Left kidney (tissue), 8 donors: ENCODE data around the gene PLXNB2. TPM values are rescaled to one million over a fixed set of nuclear protein-coding genes. Genes with fewer than 3 reads are reported as not detected.
A peak's percentile ranks its signal among the peaks of the same experiment; 100 is the strongest.
"Not testable (repeated sequence)": the region's sequence is repeated elsewhere in the genome, so short reads cannot be mapped to it uniquely, and the experiment has no call there.

Source experiments
- DNase-seq: peaks from one replicate; pipeline ENCODE4 v3.0.0-alpha.2; 2013
- long read RNA-seq, 8 donors: transcript quantifications; one replicate each; lab custom pipeline, GENCODE V29; 2026
- polyA plus RNA-seq: library from polyadenylated mRNA; unstranded; fragments of 120-200 nt; gene quantifications from one replicate; pipeline ENCODE4 v1.2.1, GENCODE V29; 2013; ENCODE audit not compliant: insufficient read length

PLXNB2 gene, protein sequence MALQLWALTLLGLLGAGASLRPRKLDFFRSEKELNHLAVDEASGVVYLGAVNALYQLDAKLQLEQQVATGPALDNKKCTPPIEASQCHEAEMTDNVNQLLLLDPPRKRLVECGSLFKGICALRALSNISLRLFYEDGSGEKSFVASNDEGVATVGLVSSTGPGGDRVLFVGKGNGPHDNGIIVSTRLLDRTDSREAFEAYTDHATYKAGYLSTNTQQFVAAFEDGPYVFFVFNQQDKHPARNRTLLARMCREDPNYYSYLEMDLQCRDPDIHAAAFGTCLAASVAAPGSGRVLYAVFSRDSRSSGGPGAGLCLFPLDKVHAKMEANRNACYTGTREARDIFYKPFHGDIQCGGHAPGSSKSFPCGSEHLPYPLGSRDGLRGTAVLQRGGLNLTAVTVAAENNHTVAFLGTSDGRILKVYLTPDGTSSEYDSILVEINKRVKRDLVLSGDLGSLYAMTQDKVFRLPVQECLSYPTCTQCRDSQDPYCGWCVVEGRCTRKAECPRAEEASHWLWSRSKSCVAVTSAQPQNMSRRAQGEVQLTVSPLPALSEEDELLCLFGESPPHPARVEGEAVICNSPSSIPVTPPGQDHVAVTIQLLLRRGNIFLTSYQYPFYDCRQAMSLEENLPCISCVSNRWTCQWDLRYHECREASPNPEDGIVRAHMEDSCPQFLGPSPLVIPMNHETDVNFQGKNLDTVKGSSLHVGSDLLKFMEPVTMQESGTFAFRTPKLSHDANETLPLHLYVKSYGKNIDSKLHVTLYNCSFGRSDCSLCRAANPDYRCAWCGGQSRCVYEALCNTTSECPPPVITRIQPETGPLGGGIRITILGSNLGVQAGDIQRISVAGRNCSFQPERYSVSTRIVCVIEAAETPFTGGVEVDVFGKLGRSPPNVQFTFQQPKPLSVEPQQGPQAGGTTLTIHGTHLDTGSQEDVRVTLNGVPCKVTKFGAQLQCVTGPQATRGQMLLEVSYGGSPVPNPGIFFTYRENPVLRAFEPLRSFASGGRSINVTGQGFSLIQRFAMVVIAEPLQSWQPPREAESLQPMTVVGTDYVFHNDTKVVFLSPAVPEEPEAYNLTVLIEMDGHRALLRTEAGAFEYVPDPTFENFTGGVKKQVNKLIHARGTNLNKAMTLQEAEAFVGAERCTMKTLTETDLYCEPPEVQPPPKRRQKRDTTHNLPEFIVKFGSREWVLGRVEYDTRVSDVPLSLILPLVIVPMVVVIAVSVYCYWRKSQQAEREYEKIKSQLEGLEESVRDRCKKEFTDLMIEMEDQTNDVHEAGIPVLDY (N-terminal part only)
- polyA plus RNA-seq, result 191 TPM
- long read RNA-seq, donor 1, full-length matches to known transcripts, result 16 of 183 reads
- long read RNA-seq, donor 1, partial matches to known transcripts, result 167 of 183 reads
- long read RNA-seq, donor 1, other reads (novel, unspliced or antisense), result 0 of 183 reads
- long read RNA-seq, donor 2, full-length matches to known transcripts, result 5 of 23 reads
- long read RNA-seq, donor 2, partial matches to known transcripts, result 13 of 23 reads
- long read RNA-seq, donor 2, other reads (novel, unspliced or antisense), result 5 of 23 reads
- long read RNA-seq, donor 3, full-length matches to known transcripts, result 10 of 10 reads
- long read RNA-seq, donor 3, partial matches to known transcripts, result 0 of 10 reads
- long read RNA-seq, donor 3, other reads (novel, unspliced or antisense), result 0 of 10 reads
- long read RNA-seq, donor 4, result 0 reads
- long read RNA-seq, donor 5, full-length matches to known transcripts, result 7 of 18 reads
- long read RNA-seq, donor 5, partial matches to known transcripts, result 11 of 18 reads
- long read RNA-seq, donor 5, other reads (novel, unspliced or antisense), result 0 of 18 reads
- long read RNA-seq, donor 6, full-length matches to known transcripts, result 9 of 33 reads
- long read RNA-seq, donor 6, partial matches to known transcripts, result 24 of 33 reads
- long read RNA-seq, donor 6, other reads (novel, unspliced or antisense), result 0 of 33 reads
- long read RNA-seq, donor 7, full-length matches to known transcripts, result 12 of 33 reads
- long read RNA-seq, donor 7, partial matches to known transcripts, result 21 of 33 reads
- long read RNA-seq, donor 7, other reads (novel, unspliced or antisense), result 0 of 33 reads
- long read RNA-seq, donor 8, full-length matches to known transcripts, result 5 of 24 reads
- long read RNA-seq, donor 8, partial matches to known transcripts, result 19 of 24 reads
- long read RNA-seq, donor 8, other reads (novel, unspliced or antisense), result 0 of 24 reads

DNA sequence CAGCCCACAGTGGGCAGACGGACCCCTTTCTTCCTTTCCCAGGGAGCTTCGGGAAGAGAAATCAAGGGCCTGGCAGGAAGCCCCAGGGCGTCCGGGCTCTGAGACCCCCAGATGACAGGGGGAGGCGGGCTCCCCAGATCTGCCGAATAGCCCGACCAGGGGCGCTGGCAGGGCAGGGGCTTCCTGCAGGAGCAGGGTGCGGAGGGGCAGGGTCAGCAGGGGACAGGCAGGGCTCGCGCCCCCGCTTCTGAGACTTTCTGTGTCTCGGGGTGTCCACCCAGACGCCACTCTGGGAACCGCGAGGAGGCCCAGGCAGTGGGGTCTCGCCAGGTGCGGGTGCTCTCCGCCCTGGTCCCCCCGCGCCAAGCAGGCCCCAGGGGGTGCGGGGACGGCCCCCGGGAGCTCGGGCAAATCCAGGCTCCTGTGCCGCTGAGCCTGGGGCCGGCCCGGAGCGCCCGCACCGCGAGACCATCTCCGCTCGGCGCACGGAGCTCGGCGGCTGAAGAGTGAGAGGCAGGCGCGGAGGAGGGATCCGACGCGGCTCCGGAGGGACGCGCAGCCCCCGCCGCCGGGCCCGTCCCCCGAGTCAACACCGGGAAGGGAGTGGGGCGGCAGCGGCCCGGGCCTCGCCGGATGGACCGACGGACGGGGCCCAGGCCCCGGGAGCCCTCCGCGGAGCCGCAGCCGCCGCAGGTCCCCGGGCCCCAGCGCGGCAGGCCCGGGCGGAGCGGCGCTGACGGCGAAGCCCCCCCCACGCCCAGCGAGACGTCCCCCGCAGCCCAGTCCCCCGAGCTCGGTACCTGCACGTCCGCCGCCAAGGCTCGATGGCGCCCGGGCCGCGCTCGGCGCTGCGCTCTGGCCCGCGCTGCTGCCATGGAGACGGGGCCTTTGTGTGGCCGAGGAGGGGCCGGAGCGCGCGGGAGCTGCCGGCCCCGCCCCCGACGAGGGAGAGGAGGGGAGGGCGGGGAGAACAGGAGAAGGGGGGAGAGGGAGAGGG, at the start of gene PLXNB2:
TSS of gene PLXNB2 (minus strand) at position 894 of the 997 bp plus-strand sequence. CDS start 17,062 bp downstream, outside the sequence.
- peak; percentile 88 for DNase-seq

DNA sequence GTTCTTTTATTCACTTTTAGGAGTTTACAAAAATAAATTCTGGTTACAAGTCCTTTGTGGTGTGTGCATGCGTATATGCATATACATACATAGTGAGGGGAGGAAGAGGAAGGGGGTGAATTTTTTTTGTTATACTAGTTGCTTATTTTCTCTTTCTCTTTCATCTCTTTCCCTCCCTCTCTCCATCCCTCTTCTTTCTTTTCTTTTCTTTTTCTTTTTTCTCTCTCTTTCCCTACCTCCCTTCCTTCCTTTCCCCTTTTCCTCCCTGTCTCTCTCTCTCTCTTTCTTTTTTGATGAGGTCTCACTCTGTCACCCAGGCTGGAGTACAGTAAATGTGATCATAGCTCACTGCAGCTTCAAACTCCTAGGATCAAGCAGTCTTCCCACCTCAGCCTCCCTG, 49.8 kb upstream of the PLXNB2 start:
- DNase-seq, result no peak

DNA sequence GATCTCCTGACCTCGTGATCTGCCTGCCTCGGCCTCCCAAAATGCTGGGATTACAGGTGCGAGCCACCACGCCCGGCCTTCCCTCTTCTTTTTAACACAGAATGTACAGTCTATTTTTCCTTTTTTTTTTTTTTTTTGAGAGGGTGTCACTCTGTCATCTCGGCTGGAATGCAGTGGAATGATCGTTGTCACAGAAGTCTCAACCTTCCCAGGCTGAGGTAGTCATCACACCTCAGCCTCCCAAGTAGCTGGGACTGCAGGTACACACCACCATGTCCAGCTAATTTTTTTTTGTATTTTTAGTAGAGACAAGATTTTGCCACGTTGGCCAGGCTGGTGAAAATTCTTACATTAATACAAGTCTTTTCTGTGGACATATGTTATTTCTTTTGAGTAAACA, 48.7 kb upstream of the PLXNB2 start:
- no peak for DNase-seq

DNA sequence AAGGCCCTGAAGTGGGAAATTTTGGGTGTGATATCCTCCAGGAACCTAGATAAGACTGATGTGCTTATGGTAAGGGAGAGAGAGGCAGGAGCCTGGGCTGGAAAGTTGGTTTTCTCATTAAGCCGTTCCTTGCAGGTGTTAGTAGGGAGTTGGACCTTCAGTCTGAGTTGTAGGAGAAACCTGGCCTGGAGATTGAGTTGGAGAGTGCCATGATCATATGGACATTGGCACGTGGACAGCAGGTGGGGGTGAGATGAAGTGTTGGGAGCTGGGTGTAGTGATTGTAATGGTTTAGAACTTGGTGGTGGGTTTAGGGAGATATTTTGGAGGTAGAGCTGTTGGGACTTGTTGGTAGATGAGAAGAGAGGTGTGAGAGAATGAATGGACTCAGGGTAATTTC, 40.6 kb upstream of the PLXNB2 start:
- no peak for DNase-seq

DNA sequence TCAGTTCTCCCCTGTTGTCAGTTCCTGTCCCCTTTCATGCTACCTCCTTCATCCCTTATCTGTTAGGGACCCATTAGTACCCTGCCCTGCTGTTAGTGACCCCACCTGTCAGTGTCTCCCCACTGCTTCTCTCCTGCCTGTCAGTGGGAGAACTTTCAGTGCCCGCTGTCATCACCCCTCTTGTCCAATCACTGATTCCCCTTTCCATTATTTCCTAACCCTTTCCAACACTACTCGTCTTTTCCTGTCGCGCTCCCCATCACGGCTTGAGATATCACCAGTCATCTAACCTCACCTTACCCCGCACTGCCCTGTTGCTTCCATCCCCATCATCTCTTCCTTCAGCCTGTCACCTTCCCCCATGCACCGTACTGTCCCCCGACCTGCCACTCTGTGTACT, 39.7 kb upstream of the PLXNB2 start:
- DNase-seq, result no peak

DNA sequence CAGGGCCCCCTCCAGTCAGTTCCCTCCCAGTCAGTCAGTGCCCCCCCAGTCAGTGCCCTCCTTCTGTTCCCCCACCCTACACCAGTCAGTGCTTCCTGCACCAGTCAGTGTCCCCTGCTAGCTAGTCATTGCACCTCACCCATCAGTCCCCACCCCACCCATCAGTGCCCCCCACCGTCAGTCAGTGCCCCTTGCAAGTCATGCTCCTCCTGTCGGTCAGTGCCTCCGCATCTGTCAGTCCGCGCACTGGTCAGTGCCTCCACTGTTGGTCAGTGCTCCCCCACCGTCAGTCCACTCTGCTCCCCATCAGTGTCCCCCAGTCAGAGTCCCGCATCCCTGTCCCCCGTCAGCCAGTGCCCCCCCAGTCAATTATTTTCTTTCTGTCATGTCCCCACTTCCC, 39.0 kb upstream of the PLXNB2 start:
- DNase-seq, result no peak

DNA sequence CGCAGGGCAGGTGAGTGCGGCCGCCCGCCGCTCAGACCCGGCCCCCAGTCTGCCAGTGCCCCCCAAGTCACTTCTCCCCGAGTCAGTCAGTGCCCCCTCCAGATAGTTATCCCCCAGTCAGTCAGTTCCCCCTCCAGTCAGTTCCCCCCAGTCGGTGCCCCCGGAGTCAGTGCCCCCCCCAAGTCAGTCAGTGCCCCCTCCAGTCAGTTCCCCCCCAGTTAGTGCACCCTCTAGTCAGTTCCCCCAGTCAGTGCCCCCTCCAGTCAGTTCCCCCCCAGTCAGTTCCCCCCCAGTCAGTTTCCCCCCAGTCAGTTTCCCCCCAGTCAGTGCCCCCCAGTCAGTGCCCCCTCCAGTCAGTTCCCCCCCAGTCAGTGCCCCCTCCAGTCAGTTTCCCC, 36.1 kb upstream of the PLXNB2 start:
- DNase-seq, result no peak

DNA sequence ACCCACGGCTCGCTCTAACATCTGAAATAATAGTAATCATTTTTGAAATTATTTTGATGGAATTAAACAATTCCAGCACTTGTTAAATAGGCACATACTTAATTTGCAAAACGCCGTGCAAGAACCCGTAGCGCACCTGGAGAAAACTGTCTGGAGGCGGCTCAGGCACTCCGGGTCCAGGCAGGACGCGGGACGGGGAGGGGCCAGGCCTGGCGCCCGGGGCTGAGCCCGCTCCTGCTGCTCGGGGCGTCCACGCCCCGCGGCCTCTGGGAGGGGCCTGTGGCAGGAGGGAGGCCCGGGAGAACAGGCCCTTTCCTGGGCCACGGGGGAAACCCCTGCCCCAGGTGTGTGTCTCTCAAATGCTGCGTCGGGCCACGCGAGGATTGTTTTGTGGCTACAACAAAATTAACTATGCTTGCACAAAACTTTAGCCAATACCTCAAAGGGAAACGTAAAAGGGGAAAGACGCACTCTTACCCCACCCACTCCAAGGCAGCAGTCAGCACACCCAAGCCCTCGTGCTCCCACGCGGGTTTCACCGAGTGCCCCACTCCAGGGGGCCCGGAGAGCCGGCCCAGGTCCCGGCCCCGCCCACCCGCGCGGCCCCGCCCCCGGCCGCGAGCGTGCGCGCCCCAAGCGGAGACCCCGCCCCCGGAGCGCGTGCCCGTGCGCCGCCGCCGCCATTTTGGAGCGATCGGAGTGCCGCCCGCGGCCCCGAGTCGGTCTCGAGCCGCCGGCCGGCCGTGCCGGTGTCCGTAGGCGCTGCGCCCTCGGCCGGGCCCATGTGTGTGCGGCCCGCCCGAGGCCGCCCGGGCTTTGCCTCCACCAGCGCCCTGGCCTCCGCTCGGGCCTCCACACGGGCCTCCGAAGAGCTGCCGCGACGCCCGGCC, 35.5 kb upstream of the PLXNB2 start, which contains the start of gene PPP6R2:
TSS of gene PPP6R2 (plus strand) at position 677 of the 890 bp plus-strand sequence. CDS start 50,582 bp downstream, outside the sequence.
- peak; percentile 66 for DNase-seq

DNA sequence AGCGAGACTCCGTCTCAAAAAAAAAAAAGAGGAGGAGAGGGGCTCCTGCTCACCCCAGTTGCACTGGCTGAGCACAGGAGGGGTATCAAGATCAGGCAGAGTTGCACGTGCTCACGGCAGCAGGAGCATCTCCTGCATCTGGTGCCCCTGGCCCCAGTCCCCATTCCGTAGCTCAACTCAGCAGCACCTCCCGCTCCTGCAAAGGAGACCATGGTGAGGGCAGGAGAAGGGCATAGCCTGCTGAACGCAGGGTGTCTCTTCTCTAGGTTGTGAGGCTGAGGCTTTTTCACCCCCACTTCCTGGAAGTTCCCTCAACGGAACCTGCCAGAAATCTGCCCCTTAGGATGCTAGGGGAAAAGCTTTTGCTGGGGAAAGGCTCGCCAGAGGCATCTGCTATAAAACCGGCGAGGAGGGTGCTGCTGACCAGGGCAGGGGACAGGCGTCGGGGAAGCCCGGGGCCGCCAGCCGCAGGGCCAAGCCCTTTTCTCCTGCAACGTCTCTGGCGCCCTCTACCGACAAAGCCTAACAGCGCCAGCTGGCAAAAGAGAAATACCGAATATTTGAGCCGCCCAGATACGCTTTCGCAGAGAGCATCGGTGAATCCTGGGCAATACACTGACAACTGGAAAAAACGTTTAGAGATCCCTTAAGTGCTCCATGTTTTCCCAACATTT, 34.7 kb upstream of the PLXNB2 start:
- DNase-seq, result peak; percentile 88

DNA sequence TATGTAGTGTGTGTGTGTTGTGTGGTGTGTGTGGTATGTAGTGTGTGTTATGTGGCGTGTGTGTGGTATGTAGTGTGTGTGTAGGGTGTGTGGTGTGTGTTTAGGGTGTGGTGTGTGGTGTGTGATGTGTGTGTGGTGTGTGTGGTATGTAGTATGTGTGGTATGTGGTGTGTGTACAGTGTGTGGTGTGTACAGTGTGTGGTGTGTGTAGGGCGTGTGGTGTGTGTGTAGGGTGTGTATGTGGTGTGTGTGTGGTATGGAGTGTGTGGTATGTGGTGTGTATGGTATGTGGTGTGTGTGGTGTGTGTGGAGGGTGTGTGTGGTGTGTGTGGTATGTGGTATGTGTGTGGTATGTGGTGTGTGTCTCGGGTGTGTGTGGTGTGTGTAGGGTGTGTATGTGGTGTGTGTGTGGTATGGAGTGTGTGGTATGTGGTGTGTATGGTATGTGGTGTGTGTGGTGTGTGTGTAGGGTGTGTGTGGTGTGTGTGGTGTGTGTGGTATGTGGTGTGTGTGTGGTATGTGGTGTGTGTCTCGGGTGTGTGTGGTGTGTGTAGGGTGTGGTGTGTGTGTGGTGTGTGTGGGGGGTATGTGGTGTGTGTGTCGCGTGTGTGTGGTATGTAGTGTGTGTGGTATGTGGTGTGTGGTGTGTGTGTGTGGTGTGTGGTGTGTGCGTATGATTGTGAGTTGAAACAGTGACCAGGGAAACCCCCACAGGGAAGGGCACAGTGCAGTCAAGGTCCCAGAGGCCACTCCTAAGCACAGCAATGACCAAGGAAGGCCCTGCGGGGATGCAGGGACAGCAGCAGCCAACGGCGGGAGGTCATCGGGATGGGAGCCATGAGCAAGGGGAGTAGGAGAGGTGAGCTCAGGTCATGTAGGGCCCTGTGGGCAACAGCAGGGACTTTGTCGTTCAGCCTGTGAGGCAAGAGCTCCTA, 32.8 kb upstream of the PLXNB2 start:
- DNase-seq, result no peak

DNA sequence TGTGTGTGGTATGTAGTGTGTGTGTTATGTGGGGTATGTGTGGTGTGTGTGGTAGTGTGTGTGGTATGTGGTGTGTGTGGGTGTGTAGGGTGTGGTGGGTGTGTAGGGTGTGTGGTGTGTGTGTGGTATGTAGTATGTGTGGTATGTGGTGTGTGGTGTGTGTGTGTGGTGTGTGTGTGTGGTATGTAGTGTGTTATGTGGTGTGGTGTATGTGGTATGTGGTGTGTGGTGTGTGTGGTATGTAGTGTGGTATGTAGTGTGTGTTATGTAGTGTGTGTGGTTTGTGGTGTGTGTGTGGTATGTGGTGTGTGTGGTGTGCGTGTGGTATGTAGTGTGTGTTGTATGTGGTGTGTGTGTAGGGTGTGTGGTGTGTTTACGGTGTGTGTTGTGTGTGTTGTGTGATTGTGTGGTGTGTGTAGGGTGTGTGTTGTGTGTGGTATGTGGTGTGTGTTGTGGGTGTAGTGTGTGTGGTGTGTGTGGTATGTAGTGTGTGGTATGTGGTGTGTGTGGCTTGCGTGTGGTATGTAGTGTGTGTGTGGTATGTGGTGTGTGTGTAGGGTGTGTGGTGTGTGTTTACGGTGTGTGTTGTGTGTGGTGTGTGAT, 31.5 kb upstream of the PLXNB2 start:
- DNase-seq, result no peak

DNA sequence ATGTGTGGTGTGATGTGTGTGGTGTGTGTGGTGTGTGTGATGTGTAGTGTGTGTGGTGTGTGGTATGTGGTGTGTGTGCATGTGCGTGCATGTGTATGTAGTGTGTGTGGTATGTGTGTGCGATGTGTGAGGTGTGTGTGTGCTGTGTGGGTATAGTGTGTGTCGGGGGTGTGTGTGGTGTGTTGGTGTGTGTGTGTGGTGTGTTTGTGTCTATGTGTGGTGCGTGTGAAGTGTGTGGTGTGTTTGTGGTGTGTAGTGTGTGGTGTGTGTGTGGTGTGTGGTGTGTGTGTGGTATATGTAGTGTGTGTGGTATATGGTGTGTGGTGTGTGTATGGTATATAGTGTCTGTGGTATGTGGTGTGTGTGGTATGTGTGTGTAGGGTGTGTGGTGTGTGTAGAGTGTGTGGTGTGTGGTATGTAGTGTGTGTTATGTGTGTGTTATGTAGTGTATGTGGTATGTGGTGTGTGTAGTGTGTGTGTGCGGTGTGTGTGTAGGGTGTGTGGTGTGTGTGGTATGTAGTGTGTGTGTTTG, 30.7 kb upstream of the PLXNB2 start:
- no peak for DNase-seq

DNA sequence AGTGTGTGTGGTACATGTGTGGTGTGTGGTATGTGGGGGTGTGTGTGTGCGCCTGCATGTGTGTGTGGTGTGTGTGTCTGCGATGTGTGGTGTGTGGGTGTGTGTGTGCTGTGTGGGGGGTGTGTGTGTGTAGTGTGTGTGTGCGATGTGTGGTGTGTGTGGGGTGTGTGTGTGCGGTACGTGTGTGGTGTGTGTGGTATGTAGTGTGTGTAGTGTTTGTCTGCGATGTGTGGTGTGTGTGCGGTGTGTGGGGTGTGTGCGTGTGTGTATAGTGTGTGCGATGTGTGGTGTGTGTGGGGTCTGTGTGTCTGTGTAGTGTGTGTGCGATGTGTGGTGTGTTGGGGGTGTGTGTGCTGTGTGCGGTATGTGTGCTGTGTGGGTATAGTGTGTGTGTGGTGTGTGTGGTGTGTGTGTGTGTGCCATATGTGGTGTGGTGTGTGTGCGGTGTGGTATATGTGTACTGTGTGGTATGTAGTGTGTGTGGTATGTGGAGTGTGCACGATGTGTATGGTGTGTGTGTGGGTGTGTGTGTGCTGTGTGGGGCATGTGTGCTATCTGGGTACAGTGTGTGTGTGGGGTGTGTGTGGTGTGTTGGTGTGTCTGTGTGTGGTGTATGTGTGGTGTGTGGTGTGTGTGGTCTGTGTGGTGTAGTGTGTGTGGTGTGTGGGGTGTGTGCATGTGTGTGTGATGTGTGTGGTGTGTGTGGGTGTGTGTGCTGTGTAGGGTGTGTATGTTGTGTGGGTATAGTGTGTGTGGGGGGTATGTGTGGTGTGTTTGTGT, 30.0 kb upstream of the PLXNB2 start:
- DNase-seq, result no peak

DNA sequence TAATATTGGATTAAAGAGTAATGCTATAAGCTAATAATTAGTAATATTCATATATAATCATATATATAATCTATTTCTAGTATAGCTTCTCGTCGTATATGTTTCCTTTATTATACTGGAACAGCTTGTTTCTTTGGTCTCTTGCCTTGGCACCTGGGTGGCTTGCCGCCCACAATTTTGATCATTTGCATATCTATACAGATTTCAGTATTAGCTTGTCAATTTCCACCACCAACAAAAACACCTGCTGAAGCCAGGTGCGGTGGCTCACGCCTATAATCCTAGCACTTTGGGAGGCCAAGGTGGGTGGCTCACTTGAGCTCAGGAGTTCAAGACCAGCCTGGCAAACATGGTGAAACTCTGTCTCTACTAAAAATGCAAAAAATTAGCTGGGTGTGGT, 27.0 kb upstream of the PLXNB2 start:
- not testable (repeated sequence) for DNase-seq
